Naive thymus-derived CD8-positive, alpha-beta T cell (primary cell): ENCODE results near the gene PVRIG. TPM values are rescaled to one million over a fixed set of nuclear protein-coding genes. Genes with fewer than 3 reads are reported as not detected.
"Not testable (repeated sequence)": the region's sequence is repeated elsewhere in the genome, so short reads cannot be mapped to it uniquely, and the experiment has no call there.

Source experiments
- ATAC-seq, 2 donors: fragments of 150-1000 bp; cut with Tn5 transposase in 1 of 2; sonication (Bioruptor Pico), chemical (Tn5 transposase) in 1 of 2; 1 replicate in 1 of 2; 2 replicates in 1 of 2; pipeline ENCODE4 v1.10.0; 2021; ENCODE audit warnings: mild to moderate bottlenecking in 2 of 2, moderate library complexity in 2 of 2
- POLR2A ChIA-PET: fragments of 350-600 bp; sonication (Branson Sonifier 250); formaldehyde crosslinking; loops from one replicate; lab custom pipeline; 2021; ENCODE audit warnings: antibody characterized with exemption; lab: Charles Lee
- DNase-seq, 10 donors: peaks; one replicate each; pipeline versions ENCODE4 v3.0.0 to v3.0.0-alpha.2; 2020 to 2022
- H3K27ac Mint-ChIP-seq, 10 donors: one replicate each; pipeline ENCODE4 v1.8.0; 2020 to 2022; ENCODE audit warnings: mild to moderate bottlenecking in 10 of 10, mixed read lengths in 10 of 10, moderate library complexity in 4 of 10, inconsistent platforms in 1 of 10
- H3K27me3 Mint-ChIP-seq, 5 donors: one replicate each; pipeline ENCODE4 v1.8.0; 2021 to 2022; ENCODE audit warnings: mixed read lengths in 5 of 5
- H3K36me3 Mint-ChIP-seq, 3 donors: one replicate each; pipeline ENCODE4 v1.8.0; 2020 to 2022; ENCODE audit warnings: mixed read lengths in 3 of 3, mild to moderate bottlenecking in 2 of 3, inconsistent platforms in 1 of 3
- H3K4me1 Mint-ChIP-seq, 4 donors: one replicate each; pipeline ENCODE4 v1.8.0; 2021 to 2022; ENCODE audit warnings: mixed read lengths in 4 of 4
- H3K4me3 Mint-ChIP-seq, 10 donors: one replicate each; pipeline ENCODE4 v1.8.0; 2020 to 2022; ENCODE audit warnings: mild to moderate bottlenecking in 10 of 10, mixed read lengths in 10 of 10, moderate library complexity in 6 of 10, inconsistent platforms in 1 of 10
- H3K9me3 Mint-ChIP-seq, 9 donors: one replicate each; pipeline ENCODE4 v1.8.0; 2020 to 2022; ENCODE audit warnings: mixed read lengths in 9 of 9, mild to moderate bottlenecking in 3 of 9, inconsistent platforms in 1 of 9, moderate library complexity in 1 of 9
- polyA plus RNA-seq, 3 donors: library from polyadenylated mRNA; unstranded; fragments of 300-500 nt; fragmentation: Illumina TruSeq; gene quantifications; one replicate each; pipeline ENCODE4 v1.2.3, GENCODE V29; 2021
- total RNA-seq, 8 experiments: library from RNA in 2 of 8; stranded (reverse) in 2 of 8; gene quantifications; one replicate each; pipeline ENCODE4 v1.2.3 and lab custom pipeline; 2021 to 2026

PVRIG gene
- total and polyA plus RNA-seq, 5 experiments from 2014 or later: 79.1 to 85.4 (median 83.8) TPM

GRCh38 chr7:100195901-100196322 lies 23.8 kb upstream of the PVRIG start:
- Mint-ChIP-seq H3K4me1 (peaks cover 10 to 66% (median 32%) of the 10 kb centered on the region in 4 donors), H3K27ac (peak overlapping the region in 1 of 10 donors; percentile 32)
- POLR2A ChIA-PET: interaction anchor here (1.0 to 1.3 kb wide), 2 partner anchors 15 to 19 kb away, joined by 3 to 4 read pairs; no protein-coding TSS in a partner anchor

GRCh38 chr7:100198266-100198665 lies 21.5 kb upstream of the PVRIG start:
- Mint-ChIP-seq H3K4me1 (peaks cover 3 to 42% (median 12%) of the 10 kb centered on the region in 4 donors), H3K27me3 (no peaks in the 10 kb centered on the region), H3K36me3 (no peaks in the 10 kb centered on the region), H3K9me3 (no peaks in the 10 kb centered on the region), H3K27ac (no peak overlapping the region), H3K4me3 (no peak overlapping the region)
- no peak for ATAC-seq
- POLR2A ChIA-PET: no interaction called here
- no peak for DNase-seq

More at GRCh38 chr7:100195901-100196322, 23.8 kb upstream of the PVRIG start:
- not testable (repeated sequence) for DNase-seq, H3K4me3 Mint-ChIP-seq, H3K9me3 Mint-ChIP-seq, H3K36me3 Mint-ChIP-seq, H3K27me3 Mint-ChIP-seq, ATAC-seq

- POLR2A ChIA-PET: interaction anchor here (0.8 to 1.2 kb wide), 4 partner anchors 9 to 42 kb away, joined by 3 to 4 read pairs (median 3); partner anchors contain the start of genes PVRIG and TRAPPC14
- peaks cover 0 to 20% (median 2%) of the 10 kb centered on the region in 4 donors for H3K4me1 Mint-ChIP-seq
Observed at GRCh38 chr7:100200693-100201092, 19.1 kb upstream of the PVRIG start.

GRCh38 chr7:100204454-100204853 lies 15.3 kb upstream of the PVRIG start:
- peaks cover 15 to 23% (median 16%) of the 10 kb centered on the region in 4 donors for H3K4me1 Mint-ChIP-seq
- no peaks in the 10 kb centered on the region for H3K27me3 Mint-ChIP-seq
- H3K9me3 Mint-ChIP-seq: no peaks in the 10 kb centered on the region
- POLR2A ChIA-PET: interaction anchor here (0.6 kb wide), 1 partner anchor 27 kb away, joined by 5 read pairs; no protein-coding TSS in a partner anchor
- ATAC-seq (no peak), DNase-seq (no peak)
- peak overlapping the region in 1 of 10 donors; percentile 46 for H3K4me3 Mint-ChIP-seq
- H3K27ac Mint-ChIP-seq: peak overlapping the region in 1 of 10 donors; percentile 19
- no peaks in the 10 kb centered on the region for H3K36me3 Mint-ChIP-seq

More at GRCh38 chr7:100200693-100201092, 19.1 kb upstream of the PVRIG start:
- Mint-ChIP-seq H3K9me3 (no peaks in the 10 kb centered on the region), H3K27me3 (no peaks in the 10 kb centered on the region), H3K4me3 (no peak overlapping the region), H3K36me3 (no peaks in the 10 kb centered on the region), H3K27ac (peak overlapping the region in 1 of 10 donors; percentile 51)
- ATAC-seq: no peak
- no peak for DNase-seq

- Mint-ChIP-seq H3K27ac (peak overlapping the region; percentile 69 to 97 (median 90)), H3K9me3 (no peaks in the 10 kb centered on the region), H3K36me3 (no peaks in the 10 kb centered on the region), H3K4me3 (peak overlapping the region; percentile 16 to 74 (median 69)), H3K4me1 (peaks cover 39 to 57% (median 56%) of the 10 kb centered on the region in 4 donors), H3K27me3 (no peaks in the 10 kb centered on the region)
- ATAC-seq (peak; percentile 7 to 32), DNase-seq (peak in 1 of 10 donors; percentile 39)
- POLR2A ChIA-PET: interaction anchor here (1.5 to 2.6 kb wide), 3 partner anchors 9 to 44 kb away, joined by 4 to 10 read pairs (median 6); no protein-coding TSS in a partner anchor
Observed at GRCh38 chr7:100208911-100209408, 10.8 kb upstream of the PVRIG start.

- no peaks in the 10 kb centered on the region for H3K36me3 Mint-ChIP-seq
- H3K9me3 Mint-ChIP-seq: no peaks in the 10 kb centered on the region
- POLR2A ChIA-PET: interaction anchor here (1.1 to 2.6 kb wide), 7 partner anchors 8 to 61 kb away, joined by 3 to 14 read pairs (median 4); partner anchors contain the start of gene LAMTOR4
- no peak for DNase-seq
- no peak for ATAC-seq
- H3K27ac Mint-ChIP-seq: peak overlapping the region; percentile 69 to 97 (median 90)
- peaks cover 42 to 62% (median 61%) of the 10 kb centered on the region in 4 donors for H3K4me1 Mint-ChIP-seq
- H3K27me3 Mint-ChIP-seq: no peaks in the 10 kb centered on the region
- peak overlapping the region in 9 of 10 donors; percentile 16 to 74 (median 61) for H3K4me3 Mint-ChIP-seq
Observed at GRCh38 chr7:100209493-100209892, 10.3 kb upstream of the PVRIG start.

- POLR2A ChIA-PET: interaction anchor here (0.8 to 2.6 kb wide), 14 partner anchors 8 to 122 kb away, joined by 3 to 14 read pairs (median 4); partner anchors contain the start of genes COPS6, GAL3ST4, LAMTOR4 and MBLAC1
- peak in 1 of 2 donors; percentile 2 for ATAC-seq
Observed at GRCh38 chr7:100210805-100211204, 8.9 kb upstream of the PVRIG start.

GRCh38 chr7:100211342-100211780 lies 8.4 kb upstream of the PVRIG start:
- H3K27ac Mint-ChIP-seq: peak overlapping the region; percentile 92 to 99 (median 96)
- POLR2A ChIA-PET: interaction anchor here (0.6 to 2.6 kb wide), 13 partner anchors 9 to 122 kb away, joined by 3 to 14 read pairs (median 4); partner anchors contain the start of genes COPS6, GAL3ST4 and LAMTOR4
- H3K4me3 Mint-ChIP-seq: peak overlapping the region; percentile 63 to 97 (median 78)
- no peaks in the 10 kb centered on the region for H3K27me3 Mint-ChIP-seq
- peak; percentile 89 to 96 for ATAC-seq
- peak in 9 of 10 donors; percentile 45 to 75 (median 60) for DNase-seq
- no peaks in the 10 kb centered on the region for H3K9me3 Mint-ChIP-seq
- H3K4me1 Mint-ChIP-seq: peaks cover 42 to 77% (median 70%) of the 10 kb centered on the region in 4 donors
- H3K36me3 Mint-ChIP-seq: no peaks in the 10 kb centered on the region

More at GRCh38 chr7:100210805-100211204, 8.9 kb upstream of the PVRIG start:
- Mint-ChIP-seq H3K36me3 (no peaks in the 10 kb centered on the region), H3K27me3 (no peaks in the 10 kb centered on the region), H3K27ac (peak overlapping the region; percentile 92 to 99 (median 96)), H3K4me1 (peaks cover 42 to 74% (median 70%) of the 10 kb centered on the region in 4 donors), H3K4me3 (peak overlapping the region in 7 of 10 donors; percentile 19 to 81 (median 34)), H3K9me3 (no peaks in the 10 kb centered on the region)
- DNase-seq: no peak

- Mint-ChIP-seq H3K27me3 (no peaks in the 10 kb centered on the region), H3K4me1 (peaks cover 47 to 88% (median 82%) of the 10 kb centered on the region in 4 donors), H3K4me3 (peak overlapping the region in 1 of 10 donors; percentile 10), H3K27ac (peak overlapping the region; percentile 75 to 99 (median 89)), H3K36me3 (no peaks in the 10 kb centered on the region), H3K9me3 (no peaks in the 10 kb centered on the region)
- DNase-seq: no peak
- ATAC-seq: no peak
- POLR2A ChIA-PET: interaction anchor here (0.6 to 3.0 kb wide), 5 partner anchors 10 to 81 kb away, joined by 3 to 10 read pairs (median 3); partner anchors contain the start of gene LAMTOR4
Observed at GRCh38 chr7:100212631-100213286, 7.0 kb upstream of the PVRIG start.

GRCh38 chr7:100213672-100214071 lies 6.1 kb upstream of the PVRIG start:
- Mint-ChIP-seq H3K36me3 (no peaks in the 10 kb centered on the region), H3K9me3 (no peaks in the 10 kb centered on the region), H3K27ac (peak overlapping the region; percentile 75 to 97 (median 88)), H3K4me3 (peak overlapping the region in 1 of 10 donors; percentile 38), H3K27me3 (no peaks in the 10 kb centered on the region), H3K4me1 (peaks cover 42 to 86% (median 78%) of the 10 kb centered on the region in 4 donors)
- no peak for DNase-seq
- ATAC-seq: no peak
- POLR2A ChIA-PET: interaction anchor here (0.6 to 3.0 kb wide), 3 partner anchors 65 to 747 kb away, joined by 3 to 10 read pairs (median 5); partner anchors contain the start of gene LAMTOR4

- ATAC-seq: peak in 1 of 2 donors; percentile 29
- H3K4me3 Mint-ChIP-seq: peak overlapping the region in 9 of 10 donors; percentile 4 to 59 (median 18)
- POLR2A ChIA-PET: interaction anchor here (3.0 kb wide), 1 partner anchor 66 kb away, joined by 10 read pairs; the partner anchor contains the start of gene LAMTOR4
Observed at GRCh38 chr7:100214356-100214755, 5.4 kb upstream of the PVRIG start.

GRCh38 chr7:100215895-100216294 lies 3.9 kb upstream of the PVRIG start:
- DNase-seq (no peak), ATAC-seq (no peak)
- no peaks in the 10 kb centered on the region for H3K27me3 Mint-ChIP-seq
- H3K27ac Mint-ChIP-seq: peak overlapping the region in 7 of 10 donors; percentile 2 to 97 (median 22)
- H3K4me1 Mint-ChIP-seq: peaks cover 28 to 75% (median 68%) of the 10 kb centered on the region in 4 donors
- H3K36me3 Mint-ChIP-seq: peaks cover 0 to 2% (median 0%) of the 10 kb centered on the region in 3 donors
- no peaks in the 10 kb centered on the region for H3K9me3 Mint-ChIP-seq
- H3K4me3 Mint-ChIP-seq: no peak overlapping the region
- POLR2A ChIA-PET: interaction anchor here (0.7 to 1.4 kb wide), 4 partner anchors 18 to 67 kb away, joined by 3 to 4 read pairs (median 3); partner anchors contain the start of gene LAMTOR4

More at GRCh38 chr7:100214356-100214755, 5.4 kb upstream of the PVRIG start:
- peak in 1 of 10 donors; percentile 22 for DNase-seq
- Mint-ChIP-seq H3K4me1 (peaks cover 39 to 86% (median 78%) of the 10 kb centered on the region in 4 donors), H3K27ac (peak overlapping the region; percentile 79 to 97 (median 87))
- H3K9me3 Mint-ChIP-seq, H3K27me3 Mint-ChIP-seq, H3K36me3 Mint-ChIP-seq: not testable (repeated sequence)
